GM12874 (cell line): ENCODE results near the gene CCDC107.

ENCODE experiments used
- CTCF ChIP-seq: IDR thresholded peaks from 2 replicates; pipeline ENCODE4 v1.5.1; 2011; ENCODE audit warnings: low read depth, mild to moderate bottlenecking, control low read depth, low read length, moderate library complexity; ENCODE audit not compliant: insufficient read depth

CCDC107 gene

DNA sequence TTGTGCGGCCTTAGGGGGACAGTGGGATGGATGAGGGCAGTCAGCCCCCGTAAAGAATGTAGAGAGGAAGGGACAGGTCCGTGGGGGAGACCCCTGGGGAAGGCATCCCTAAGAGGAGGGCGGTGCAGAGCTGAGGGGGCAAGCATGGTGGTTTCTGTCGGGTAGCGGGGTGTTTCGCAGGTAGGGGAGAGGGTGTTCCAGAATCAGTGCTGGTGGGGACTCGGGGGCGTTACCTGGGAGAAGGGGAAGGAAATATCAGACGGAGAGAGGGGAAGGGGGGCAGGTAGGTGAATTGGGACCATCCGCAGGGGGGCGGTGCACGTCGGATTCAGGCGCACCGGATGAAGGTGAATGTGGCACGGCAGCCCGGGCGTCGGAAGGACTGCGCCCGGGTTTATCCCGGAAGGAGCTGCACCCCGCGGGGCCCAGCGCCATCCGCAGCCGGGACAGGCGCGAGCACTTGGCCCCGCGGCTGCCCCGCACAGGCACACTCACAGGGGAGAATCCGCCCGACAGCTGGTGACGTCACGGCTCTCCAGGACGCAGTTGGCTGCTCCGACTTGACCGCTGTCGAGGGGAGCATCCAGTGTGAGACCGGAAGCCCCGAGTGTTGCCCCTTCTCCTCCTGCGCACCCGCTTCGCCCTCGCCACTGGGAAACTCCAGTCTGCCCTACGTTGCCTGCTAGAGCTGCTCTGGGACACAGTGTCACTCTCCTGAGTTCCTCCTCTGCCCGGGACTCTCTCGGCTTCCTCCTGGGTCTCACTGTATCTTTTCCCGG lies 41.2 kb upstream of the CCDC107 start:
- TF ChIP-seq CTCF = peak; percentile 35; the same call in 1 of the 2 replicates

GRCh38 chr9:35617548-35617947 lies 40.5 kb upstream of the CCDC107 start:
- TF ChIP-seq CTCF = no peak

GRCh38 chr9:35618325-35618727 lies 39.8 kb upstream of the CCDC107 start, which contains the start of gene CD72:
CD72 (minus strand) TSS chr9:35618413; CDS start chr9:35618303, 110 bp downstream.
- no peak for TF ChIP-seq CTCF

DNA sequence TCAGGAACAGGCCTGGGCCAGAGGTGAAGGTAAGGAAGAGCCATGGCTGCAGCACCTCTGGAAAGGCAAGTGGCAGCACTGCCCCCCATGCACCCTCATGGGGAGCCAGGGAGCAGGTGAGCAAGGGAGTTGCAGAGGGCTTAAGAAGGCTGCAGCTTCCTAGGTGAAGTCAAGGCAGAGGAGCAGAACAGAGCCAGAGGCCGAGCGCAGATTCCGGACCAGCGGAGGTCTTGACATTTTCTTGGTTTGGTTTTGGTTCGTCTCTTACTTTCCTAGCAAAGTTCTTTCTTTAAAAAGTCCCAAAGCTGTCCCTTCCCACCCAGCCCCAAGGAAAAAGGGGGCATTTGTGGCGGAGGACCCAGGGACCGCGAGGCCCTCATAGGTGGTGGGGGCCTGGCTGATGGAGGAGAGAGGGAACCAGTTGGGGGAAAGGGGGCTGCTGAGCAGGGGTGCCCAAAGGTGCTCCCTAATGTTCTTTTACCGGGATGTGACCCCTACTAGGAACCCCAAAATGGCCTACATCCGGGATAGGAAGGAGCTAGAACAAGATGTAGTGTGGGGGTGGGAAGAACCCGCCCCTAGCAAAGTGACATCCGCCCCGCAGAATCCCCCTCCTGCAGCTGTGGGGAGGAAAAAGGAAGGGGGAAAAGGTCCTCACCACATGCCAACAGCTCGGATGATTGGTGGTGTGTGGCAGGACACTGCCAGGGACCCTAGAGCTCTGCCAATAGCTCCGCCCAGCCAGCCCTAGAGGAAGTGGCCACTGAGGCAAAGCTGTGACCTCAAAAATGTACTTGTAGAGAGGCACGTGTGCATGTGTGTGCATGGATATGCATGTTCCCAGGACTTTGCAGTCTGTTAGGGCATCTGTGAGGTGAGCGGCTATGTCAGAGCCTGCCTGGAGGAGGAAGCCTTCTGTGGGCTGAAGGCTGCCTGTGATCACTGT lies 39.0 kb upstream of the CCDC107 start:
- TF ChIP-seq CTCF = no peak

- no peak for TF ChIP-seq CTCF
These were observed 38.3 kb upstream of the CCDC107 start for GRCh38 chr9:35619800-35620158.

- no peak for TF ChIP-seq CTCF
These were observed 30.5 kb upstream of the CCDC107 start for GRCh38 chr9:35627575-35627974.

GRCh38 chr9:35628389-35628991 lies 29.6 kb upstream of the CCDC107 start:
- TF ChIP-seq CTCF = no peak
